GM12891 (cell line): Measurements from ENCODE around the gene TRAM2.

Source experiments
- POLR2A ChIP-seq: IDR thresholded peaks from 2 replicates; pipeline ENCODE4 v1.6.1; 2011; ENCODE audit warnings: low read depth, low read length, control low read depth
- POLR2AphosphoS5 ChIP-seq: IDR thresholded peaks from 2 replicates; pipeline ENCODE4 v1.6.1; 2011; ENCODE audit warnings: low read depth, low read length, control low read depth
- TAF1 ChIP-seq: IDR thresholded peaks from 2 replicates; pipeline ENCODE4 v1.6.1; 2011; ENCODE audit warnings: low read depth, low read length, control low read depth

DNA sequence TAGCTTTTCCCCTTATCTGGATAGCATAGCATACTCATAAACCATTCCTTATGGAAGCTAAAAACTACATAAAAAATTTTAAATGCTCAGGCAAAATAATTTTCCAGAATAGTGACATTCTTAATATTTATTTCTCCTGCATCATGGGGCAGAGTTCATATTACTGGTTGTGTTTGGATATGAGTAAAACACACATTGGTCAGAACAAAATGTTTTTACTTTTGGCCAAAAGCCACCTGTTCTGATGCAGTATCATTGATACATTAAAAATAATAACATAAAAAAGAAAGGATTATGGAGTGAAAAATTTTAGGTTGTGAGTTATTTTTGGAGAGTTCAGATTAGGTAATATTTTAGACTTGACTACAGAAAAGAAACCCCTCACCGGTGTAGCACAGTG lies 33.6 kb downstream of the TRAM2 start:
- TF ChIP-seq TAF1 = no peak
- TF ChIP-seq POLR2A = no peak
- TF ChIP-seq POLR2AphosphoS5 = no peak
